ENCODE results near the gene GPC6.

Gene GPC6

DNA sequence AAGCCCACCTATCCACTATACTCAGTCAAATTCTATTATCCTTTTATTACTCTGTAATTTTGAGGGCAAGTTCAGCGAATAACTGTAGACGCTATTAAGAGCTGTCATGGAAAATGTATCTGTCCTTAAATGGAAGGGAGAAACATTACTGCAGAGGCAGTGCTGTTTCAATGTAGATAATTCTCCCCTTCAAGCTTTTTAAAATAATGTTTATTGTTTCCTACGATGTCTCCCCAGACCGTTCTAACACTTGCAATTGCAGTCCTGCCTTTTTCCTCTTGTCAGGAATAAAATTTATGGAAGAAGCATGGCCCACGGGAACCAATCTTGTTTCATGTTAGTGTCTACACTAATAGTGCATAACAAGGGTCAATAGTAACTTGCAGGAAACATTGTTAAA, 159.5 kb downstream of the GPC6 start:
- DNase-seq: no peak

DNA sequence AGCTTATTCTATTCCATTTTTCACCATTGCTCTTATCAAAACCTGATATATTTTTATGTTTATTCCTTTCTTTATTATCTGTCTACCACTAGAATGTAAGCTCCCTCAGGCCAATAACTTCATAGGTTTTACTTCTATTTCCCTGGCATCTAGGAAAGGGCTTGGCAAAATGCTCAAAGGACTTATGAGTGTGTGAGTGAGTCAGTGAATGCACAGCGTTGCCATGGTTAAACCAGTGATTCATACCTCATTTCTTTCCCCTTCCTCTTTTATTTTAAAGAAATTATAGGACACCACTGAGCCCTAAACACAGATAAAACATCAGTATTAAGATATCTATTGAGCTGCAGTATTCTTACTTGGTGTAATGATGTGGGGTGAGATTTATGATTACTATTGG, 162.1 kb downstream of the GPC6 start:
- no peak for DNase-seq

GRCh38 chr13:93397619-93398018, 171.0 kb downstream of the GPC6 start:
- no peak for DNase-seq

- DNase-seq: no peak
Measured at GRCh38 chr13:93398167-93399035, 171.8 kb downstream of the GPC6 start.

DNA sequence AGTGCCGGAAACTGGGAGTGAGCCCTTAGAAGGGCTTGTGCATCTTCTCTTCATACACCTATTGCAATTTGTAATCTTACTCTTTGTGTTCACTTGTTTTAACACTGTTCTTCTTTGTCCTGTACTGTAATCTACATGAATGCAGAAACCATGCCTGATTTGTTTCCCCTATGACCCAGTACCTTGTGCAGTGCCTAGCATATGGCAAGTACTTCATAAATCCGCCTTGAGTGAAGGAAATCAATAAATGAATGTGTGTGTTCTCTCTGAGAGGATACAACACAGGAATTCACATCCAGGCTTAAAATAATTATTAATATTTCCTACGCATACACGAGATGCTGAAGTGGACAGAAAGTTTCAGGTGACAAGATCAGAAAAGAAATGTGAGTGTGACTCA, 172.6 kb downstream of the GPC6 start:
- DNase-seq: no peak

DNA sequence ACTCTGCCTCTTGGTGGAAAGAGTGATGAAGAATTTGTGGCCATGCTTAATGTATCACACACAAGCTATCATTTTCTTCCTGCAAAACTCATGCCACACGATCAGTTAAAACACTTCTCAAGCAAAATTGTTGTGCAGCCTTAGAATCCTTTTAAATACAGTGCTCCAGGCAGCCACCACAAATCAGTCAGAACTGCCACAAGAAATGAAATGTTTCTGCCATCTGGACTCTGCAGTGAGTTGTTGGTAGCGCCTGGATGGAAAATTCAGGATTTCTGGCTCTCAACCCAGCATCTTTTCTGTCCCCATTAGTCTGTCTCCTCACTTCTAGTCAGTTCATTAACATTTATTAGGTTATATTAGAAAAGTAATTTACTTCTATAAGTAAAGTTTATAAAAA, 179.5 kb downstream of the GPC6 start:
- DNase-seq: no peak

DNA sequence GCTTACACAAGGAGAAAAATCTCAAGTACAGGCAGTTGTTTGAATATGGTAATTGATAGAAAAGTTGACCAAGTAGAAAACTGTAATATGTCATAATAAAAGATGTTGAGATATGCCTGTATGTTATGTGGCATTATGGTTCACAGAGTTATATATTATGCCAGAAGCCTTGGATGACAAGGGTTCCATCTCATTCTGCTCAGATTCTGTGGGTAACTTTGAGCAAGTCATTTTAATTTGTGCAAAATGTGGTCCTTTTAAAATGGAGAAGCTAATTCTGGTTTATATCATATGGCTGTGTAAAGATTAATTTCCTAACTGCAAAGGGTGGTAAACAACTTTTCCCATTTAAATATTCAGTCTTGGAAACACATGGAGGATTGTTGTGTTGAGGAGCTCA, 180.9 kb downstream of the GPC6 start:
- no peak for DNase-seq

GRCh38 chr13:93409001-93409400, 182.4 kb downstream of the GPC6 start:
- DNase-seq: no peak

- DNase-seq: no peak
Measured at GRCh38 chr13:93409816-93410215, 183.2 kb downstream of the GPC6 start.

GRCh38 chr13:93411186-93411680, 184.6 kb downstream of the GPC6 start:
- no peak for DNase-seq

DNA sequence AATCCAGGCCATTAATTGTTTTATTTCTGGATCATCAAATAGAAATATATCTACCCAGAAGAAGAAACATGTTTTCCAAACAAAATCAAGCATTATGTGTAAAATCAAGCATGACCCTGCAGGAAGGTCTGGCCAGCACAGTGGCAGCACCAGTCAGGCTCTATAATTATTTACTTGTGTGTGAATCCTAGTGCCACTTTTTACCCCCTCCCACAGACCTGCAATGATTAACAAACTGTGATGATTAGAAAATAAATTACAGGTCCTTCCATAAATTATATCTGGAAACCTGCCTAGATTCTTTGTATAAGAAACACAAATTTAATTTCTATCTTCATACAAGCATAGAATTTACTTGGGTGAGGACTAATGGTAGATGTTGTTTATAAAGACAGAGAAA, 186.1 kb downstream of the GPC6 start:
- DNase-seq: no peak

GRCh38 chr13:93413972-93414717, 187.5 kb downstream of the GPC6 start:
- no peak for DNase-seq

- DNase-seq: no peak
Measured at GRCh38 chr13:93416736-93417355, 190.2 kb downstream of the GPC6 start.

DNA sequence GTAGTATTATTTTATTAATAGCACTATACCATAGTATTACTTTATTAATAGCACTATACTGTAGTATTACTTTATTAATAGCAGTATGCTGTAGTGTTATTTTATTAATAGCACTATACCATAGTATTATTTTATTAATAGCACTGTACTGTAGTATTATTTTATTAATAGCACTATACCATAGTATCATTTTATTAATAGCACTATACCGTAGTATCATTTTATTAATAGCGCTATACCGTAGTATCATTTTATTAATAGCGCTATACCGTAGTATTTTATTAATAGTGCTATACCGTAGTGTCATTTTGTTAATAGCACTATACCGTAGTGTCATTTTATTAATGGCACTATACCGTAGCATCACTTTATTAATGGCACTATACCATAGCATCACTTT, 191.8 kb downstream of the GPC6 start:
- DNase-seq: no peak

GRCh38 chr13:93420206-93420605, 193.6 kb downstream of the GPC6 start:
- DNase-seq: no peak

GRCh38 chr13:93420887-93421286, 194.3 kb downstream of the GPC6 start:
- no peak for DNase-seq

DNA sequence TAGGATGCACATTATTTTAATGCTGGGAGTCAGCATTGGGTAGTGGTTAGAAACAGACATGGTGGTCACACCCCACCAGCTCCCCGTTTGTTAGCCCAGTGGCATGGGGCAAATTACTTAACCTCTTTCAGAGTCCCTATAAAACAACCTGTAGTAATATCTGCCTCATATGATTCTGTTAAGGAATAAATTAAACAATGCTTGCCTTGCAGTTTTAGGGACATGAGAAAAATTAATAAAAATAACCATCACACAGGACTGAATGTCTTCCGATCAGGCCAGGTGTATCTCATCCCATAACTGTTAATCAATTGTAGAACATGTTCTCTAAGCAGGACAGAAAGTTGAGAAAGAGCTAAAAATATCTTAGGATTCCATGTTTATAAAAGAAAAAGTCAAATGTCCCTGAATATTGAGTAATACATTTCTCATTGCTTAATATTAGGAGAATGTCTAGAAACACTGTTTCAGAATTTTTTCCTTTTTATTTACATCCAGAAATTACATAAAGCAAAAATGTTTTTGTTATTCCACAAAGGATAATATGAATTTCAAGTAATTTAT, 196.5 kb downstream of the GPC6 start:
- no peak for DNase-seq

- no peak for DNase-seq
Measured at GRCh38 chr13:93425411-93425810, 198.8 kb downstream of the GPC6 start.

GRCh38 chr13:93430381-93430780, 203.8 kb downstream of the GPC6 start:
- DNase-seq: no peak

GRCh38 chr13:93435651-93436050, 209.0 kb downstream of the GPC6 start:
- no peak for DNase-seq

- DNase-seq: no peak
Measured at GRCh38 chr13:93437081-93437480, 210.5 kb downstream of the GPC6 start.

DNA sequence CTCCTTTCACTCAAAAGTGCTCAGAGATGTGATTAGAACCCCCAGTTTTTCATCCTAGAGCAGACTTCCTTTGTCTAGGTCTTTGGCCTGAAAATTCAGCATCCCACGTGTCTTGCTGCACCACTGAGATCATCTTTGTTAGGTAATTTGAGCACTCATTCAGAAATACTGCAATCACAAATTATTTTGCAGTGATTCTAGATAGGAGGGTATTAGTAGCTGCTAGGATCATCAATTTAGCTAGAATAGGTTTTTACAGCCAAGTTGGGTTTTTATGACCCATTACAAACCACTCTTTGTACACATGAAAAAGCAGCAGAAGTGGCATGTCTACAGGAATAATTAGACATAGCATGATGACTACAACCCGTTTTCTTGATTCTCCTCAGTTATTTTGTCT, 219.6 kb downstream of the GPC6 start:
- DNase-seq: no peak

DNA sequence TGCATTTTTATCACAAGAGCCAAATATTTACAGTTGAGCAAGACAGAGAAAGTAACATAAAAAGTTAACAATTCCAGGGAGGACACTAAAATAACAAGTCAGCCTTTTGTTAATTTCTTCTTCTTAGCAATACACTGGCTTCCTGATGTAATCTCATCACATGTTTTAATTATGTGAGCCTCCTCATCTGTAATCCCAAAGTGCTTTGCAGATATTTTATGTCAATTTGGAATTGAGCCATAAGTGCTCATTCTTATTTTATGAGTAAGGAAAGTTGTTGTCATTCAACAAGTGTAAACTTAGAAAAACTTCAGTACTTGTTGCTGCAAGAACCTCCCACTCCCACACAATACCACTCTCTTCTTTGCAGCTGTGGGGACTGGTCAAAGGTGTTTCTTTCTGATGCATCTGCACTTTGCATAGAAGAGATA, 223.6 kb downstream of the GPC6 start:
- DNase-seq: no peak
